Kidney epithelial cell (primary cell): ENCODE results near the gene COL27A1. TPM values are rescaled to one million over a fixed set of nuclear protein-coding genes. Genes with fewer than 3 reads are reported as not detected.
"Not testable (repeated sequence)": the region's sequence is repeated elsewhere in the genome, so short reads cannot be mapped to it uniquely, and the experiment has no call there.

Experiments
- DNase-seq: peaks from one replicate; pipeline ENCODE4 v3.0.0-alpha.2; 2010; ENCODE audit warnings: low read depth
- H3K27me3 ChIP-seq: 2 replicates; pipeline ENCODE4 v1.6.0; 2011; ENCODE audit warnings: low read length; ENCODE audit not compliant: control insufficient read depth, insufficient read depth
- H3K36me3 ChIP-seq: 2 replicates; pipeline ENCODE4 v1.5.1; 2011; ENCODE audit warnings: low read length; ENCODE audit not compliant: control insufficient read depth, insufficient read depth
- H3K4me3 ChIP-seq: 2 replicates; pipeline ENCODE4 v1.5.1; 2011; ENCODE audit warnings: low read depth, mild to moderate bottlenecking, control low read depth, low read length
- CTCF ChIP-seq: IDR thresholded peaks from 2 replicates; pipeline ENCODE4 v1.5.1; 2011; ENCODE audit warnings: mild to moderate bottlenecking, moderate library complexity, low read length, control low read depth, inconsistent platforms; ENCODE audit not compliant: insufficient read depth, poor library complexity, severe bottlenecking
- total RNA-seq: library from RNA; depleted of rRNA; stranded (reverse); fragments of >200 nt; gene quantifications from 2 replicates; pipeline ENCODE4 v1.2.3, GENCODE V29; 2015

COL27A1 gene
- total RNA-seq, 1 donor from 2014 or later: 8.4 TPM

GRCh38 chr9:114126247-114127060 lies 28.9 kb upstream of the COL27A1 start:
- Histone ChIP-seq H3K36me3 (no peaks in the 10 kb centered on the region), H3K27me3 (peaks cover 5% of the 10 kb centered on the region), H3K4me3 (no peak overlapping the region)
- no peak for DNase-seq
- TF ChIP-seq CTCF: no peak

GRCh38 chr9:114128759-114129158 lies 26.6 kb upstream of the COL27A1 start:
- not testable (repeated sequence) for H3K36me3 ChIP-seq, H3K4me3 ChIP-seq, DNase-seq, H3K27me3 ChIP-seq

GRCh38 chr9:114130141-114130540 lies 25.2 kb upstream of the COL27A1 start:
- no peaks in the 10 kb centered on the region for H3K36me3 ChIP-seq
- no peak overlapping the region for H3K4me3 ChIP-seq
- DNase-seq: no peak
- no peak for TF ChIP-seq CTCF
- no peaks in the 10 kb centered on the region for H3K27me3 ChIP-seq

- Histone ChIP-seq H3K4me3 (no peak overlapping the region), H3K36me3 (no peaks in the 10 kb centered on the region), H3K27me3 (no peaks in the 10 kb centered on the region)
- no peak for TF ChIP-seq CTCF
- DNase-seq: no peak
Observed at GRCh38 chr9:114130624-114131277, 24.6 kb upstream of the COL27A1 start.

- TF ChIP-seq CTCF: no peak
- Histone ChIP-seq H3K27me3 (no peaks in the 10 kb centered on the region), H3K4me3 (no peak overlapping the region), H3K36me3 (no peaks in the 10 kb centered on the region)
- no peak for DNase-seq
Observed at GRCh38 chr9:114131808-114132549, 23.4 kb upstream of the COL27A1 start.

GRCh38 chr9:114132550-114132918 lies 22.8 kb upstream of the COL27A1 start:
- DNase-seq: no peak
- no peak for TF ChIP-seq CTCF
- H3K27me3 ChIP-seq: no peaks in the 10 kb centered on the region
- H3K4me3 ChIP-seq: no peak overlapping the region
- H3K36me3 ChIP-seq: no peaks in the 10 kb centered on the region
